ENCODE measurements around the gene SMIM21. TPM values are rescaled to one million over a fixed set of nuclear protein-coding genes. Genes with fewer than 3 reads are reported as not detected.

SMIM21 gene
- total and polyA plus RNA-seq, 7 experiments from 2014 or later = not detected

- no peak for ATAC-seq
- POLR2A ChIA-PET = no interaction called here
Measured at GRCh38 chr18:75408554-75409506, 18.7 kb downstream of the SMIM21 start.

GRCh38 chr18:75407468-75408437 is 19.8 kb downstream of the SMIM21 start:
- ATAC-seq (no peak), DNase-seq (no peak)
- intact Hi-C loops (cut with micrococcal nuclease) = no loop called here
- Mint-ChIP-seq H3K36me3 (no peaks in the 10 kb centered on the region), H3K4me3 (no peak overlapping the region), H3K27me3 (peaks cover 0 to 10% (median 8%) of the 10 kb centered on the region in 5 donors), H3K9me3 (no peaks in the 10 kb centered on the region), H3K4me1 (peaks cover 0 to 20% (median 10%) of the 10 kb centered on the region in 7 donors), H3K27ac (no peak overlapping the region)
- ChIA-PET CTCF (no interaction called here), POLR2A (no interaction called here)
- Histone ChIP-seq H3K4me3 (ENCODE audit: low read length) (no peak overlapping the region), H3K36me3 (ENCODE audit: control insufficient read depth in 2 of 3, insufficient read depth in 3 of 3, low read length in 3 of 3) (no peaks in the 10 kb centered on the region), H3K27me3 (ENCODE audit: control insufficient read depth in 2 of 2, insufficient read depth in 2 of 2, low read length in 2 of 2) (no peaks in the 10 kb centered on the region), H3K9me3 (ENCODE audit: control insufficient read depth in 2 of 3, low read length in 3 of 3) (no peaks in the 10 kb centered on the region), H3K27ac (ENCODE audit: low read depth, low read length) (no peak overlapping the region), H3K4me1 (ENCODE audit: control insufficient read depth in 2 of 2, insufficient read depth in 2 of 2, low read length in 2 of 2) (peaks cover 0 to 3% of the 10 kb centered on the region in 2 donors)

More at GRCh38 chr18:75408554-75409506, 18.7 kb downstream of the SMIM21 start:
- DNase-seq = peak in 1 of 9 donors; percentile 27
- H3K9me3 Mint-ChIP-seq = no peaks in the 10 kb centered on the region
- H3K9me3 ChIP-seq (ENCODE audit: control insufficient read depth in 2 of 3, low read length in 3 of 3) = no peaks in the 10 kb centered on the region
- H3K36me3 ChIP-seq (ENCODE audit: control insufficient read depth in 2 of 3, insufficient read depth in 3 of 3, low read length in 3 of 3) = no peaks in the 10 kb centered on the region
- no peak overlapping the region for H3K4me3 ChIP-seq (ENCODE audit: low read length)
- H3K27me3 ChIP-seq (ENCODE audit: control insufficient read depth in 2 of 2, insufficient read depth in 2 of 2, low read length in 2 of 2) = no peaks in the 10 kb centered on the region
- peaks cover 0 to 3% of the 10 kb centered on the region in 2 donors for H3K4me1 ChIP-seq (ENCODE audit: control insufficient read depth in 2 of 2, insufficient read depth in 2 of 2, low read length in 2 of 2)
- no peak overlapping the region for H3K27ac ChIP-seq (ENCODE audit: low read depth, low read length)
- peaks cover 0 to 8% (median 4%) of the 10 kb centered on the region in 5 donors for H3K27me3 Mint-ChIP-seq
- H3K36me3 Mint-ChIP-seq = no peaks in the 10 kb centered on the region
- intact Hi-C loops (cut with micrococcal nuclease) = no loop called here
- H3K4me3 Mint-ChIP-seq = no peak overlapping the region
- H3K27ac Mint-ChIP-seq = no peak overlapping the region
- CTCF ChIA-PET = no interaction called here
- peaks cover 0 to 20% (median 10%) of the 10 kb centered on the region in 7 donors for H3K4me1 Mint-ChIP-seq

- peaks cover 7 to 16% (median 13%) of the 10 kb centered on the region in 5 donors for H3K27me3 Mint-ChIP-seq
- H3K36me3 ChIP-seq (ENCODE audit: control insufficient read depth in 2 of 3, insufficient read depth in 3 of 3, low read length in 3 of 3) = no peaks in the 10 kb centered on the region
- POLR2A ChIA-PET = interaction anchor here (0.6 kb wide), 1 partner anchor 177 kb away, joined by 3 read pairs; no protein-coding TSS in a partner anchor
- CTCF ChIA-PET = no interaction called here
- H3K4me3 Mint-ChIP-seq = no peak overlapping the region
- H3K9me3 Mint-ChIP-seq = no peaks in the 10 kb centered on the region
- no peaks in the 10 kb centered on the region for H3K27me3 ChIP-seq (ENCODE audit: control insufficient read depth in 2 of 2, insufficient read depth in 2 of 2, low read length in 2 of 2)
- no peak overlapping the region for H3K27ac Mint-ChIP-seq
- DNase-seq = no peak
- H3K36me3 Mint-ChIP-seq = no peaks in the 10 kb centered on the region
- ATAC-seq = no peak
- peaks cover 0 to 20% (median 10%) of the 10 kb centered on the region in 7 donors for H3K4me1 Mint-ChIP-seq
- no peak overlapping the region for H3K4me3 ChIP-seq (ENCODE audit: low read length)
- H3K9me3 ChIP-seq (ENCODE audit: control insufficient read depth in 2 of 3, low read length in 3 of 3) = no peaks in the 10 kb centered on the region
- H3K27ac ChIP-seq (ENCODE audit: low read depth, low read length) = no peak overlapping the region
- intact Hi-C loops (cut with micrococcal nuclease) = no loop called here
- peaks cover 0 to 3% of the 10 kb centered on the region in 2 donors for H3K4me1 ChIP-seq (ENCODE audit: control insufficient read depth in 2 of 2, insufficient read depth in 2 of 2, low read length in 2 of 2)
Measured at GRCh38 chr18:75406491-75407445, 20.7 kb downstream of the SMIM21 start.

GRCh38 chr18:75405351-75405750 is 22.2 kb downstream of the SMIM21 start:
- peaks cover 0 to 2% of the 10 kb centered on the region in 2 donors for H3K4me1 ChIP-seq (ENCODE audit: control insufficient read depth in 2 of 2, insufficient read depth in 2 of 2, low read length in 2 of 2)
- H3K9me3 Mint-ChIP-seq = no peaks in the 10 kb centered on the region
- no peaks in the 10 kb centered on the region for H3K9me3 ChIP-seq (ENCODE audit: control insufficient read depth in 2 of 3, low read length in 3 of 3)
- H3K4me1 Mint-ChIP-seq = peaks cover 0 to 12% (median 4%) of the 10 kb centered on the region in 7 donors
- no peak overlapping the region for H3K27ac Mint-ChIP-seq
- DNase-seq (no peak), ATAC-seq (no peak)
- peaks cover 7 to 19% (median 13%) of the 10 kb centered on the region in 5 donors for H3K27me3 Mint-ChIP-seq
- H3K4me3 ChIP-seq (ENCODE audit: low read length) = no peak overlapping the region
- H3K4me3 Mint-ChIP-seq = no peak overlapping the region
- H3K36me3 ChIP-seq (ENCODE audit: control insufficient read depth in 2 of 3, insufficient read depth in 3 of 3, low read length in 3 of 3) = no peaks in the 10 kb centered on the region
- ChIA-PET POLR2A (no interaction called here), CTCF (interaction anchor here (0.7 kb wide), 1 partner anchor 26 kb away, joined by 3 read pairs; no protein-coding TSS in a partner anchor)
- no peak overlapping the region for H3K27ac ChIP-seq (ENCODE audit: low read depth, low read length)
- intact Hi-C loops (cut with micrococcal nuclease) = no loop called here
- no peaks in the 10 kb centered on the region for H3K36me3 Mint-ChIP-seq
- H3K27me3 ChIP-seq (ENCODE audit: control insufficient read depth in 2 of 2, insufficient read depth in 2 of 2, low read length in 2 of 2) = no peaks in the 10 kb centered on the region

GRCh38 chr18:75400366-75400765 is 27.1 kb downstream of the SMIM21 start:
- Histone ChIP-seq H3K27me3 (ENCODE audit: control insufficient read depth in 2 of 2, insufficient read depth in 2 of 2, low read length in 2 of 2) (no peaks in the 10 kb centered on the region), H3K4me1 (ENCODE audit: control insufficient read depth in 2 of 2, insufficient read depth in 2 of 2, low read length in 2 of 2) (no peaks in the 10 kb centered on the region), H3K36me3 (ENCODE audit: control insufficient read depth in 2 of 3, insufficient read depth in 3 of 3, low read length in 3 of 3) (no peaks in the 10 kb centered on the region), H3K27ac (ENCODE audit: low read depth, low read length) (no peak overlapping the region), H3K4me3 (ENCODE audit: low read length) (no peak overlapping the region), H3K9me3 (ENCODE audit: control insufficient read depth in 2 of 3, low read length in 3 of 3) (no peaks in the 10 kb centered on the region)
- POLR2A ChIA-PET = no interaction called here
- DNase-seq (no peak), ATAC-seq (no peak)
- Mint-ChIP-seq H3K4me3 (no peak overlapping the region), H3K9me3 (no peaks in the 10 kb centered on the region), H3K27ac (no peak overlapping the region), H3K36me3 (no peaks in the 10 kb centered on the region), H3K27me3 (peaks cover 11 to 26% (median 20%) of the 10 kb centered on the region in 5 donors), H3K4me1 (no peaks in the 10 kb centered on the region)
- intact Hi-C loops (cut with micrococcal nuclease) = no loop called here
- CTCF ChIA-PET = interaction anchor here (0.5 kb wide), 1 partner anchor 26 kb away, joined by 4 read pairs; no protein-coding TSS in a partner anchor

DNA sequence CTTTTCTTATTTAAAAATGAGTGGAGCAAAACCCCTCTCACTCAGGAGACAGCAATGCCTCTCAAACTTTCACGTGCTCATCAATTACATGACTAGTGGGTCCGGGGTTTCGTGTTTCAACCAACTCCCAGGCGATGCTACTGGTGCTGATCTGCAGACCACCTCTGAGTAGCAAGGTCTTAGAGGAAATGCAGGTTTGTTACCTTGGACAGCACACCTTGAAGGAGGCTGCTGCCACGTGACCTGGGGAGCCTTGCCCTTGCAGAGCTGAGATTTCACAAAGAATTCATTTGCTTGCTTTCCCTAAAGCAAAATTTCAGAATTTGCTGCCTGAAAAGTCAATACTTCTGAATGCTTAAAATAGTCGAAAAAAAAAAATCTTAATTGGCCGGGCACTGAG is 32.4 kb downstream of the SMIM21 start:
- no peaks in the 10 kb centered on the region for H3K9me3 ChIP-seq (ENCODE audit: control insufficient read depth in 2 of 3, low read length in 3 of 3)
- DNase-seq (no peak), ATAC-seq (no peak)
- H3K9me3 Mint-ChIP-seq = no peaks in the 10 kb centered on the region
- no peaks in the 10 kb centered on the region for H3K27me3 ChIP-seq (ENCODE audit: control insufficient read depth in 2 of 2, insufficient read depth in 2 of 2, low read length in 2 of 2)
- POLR2A ChIA-PET = no interaction called here
- peaks cover 17 to 38% (median 25%) of the 10 kb centered on the region in 5 donors for H3K27me3 Mint-ChIP-seq
- H3K4me3 ChIP-seq (ENCODE audit: low read length) = no peak overlapping the region
- CTCF ChIA-PET = no interaction called here
- intact Hi-C loops (cut with micrococcal nuclease) = no loop called here
- no peaks in the 10 kb centered on the region for H3K4me1 Mint-ChIP-seq
- H3K4me1 ChIP-seq (ENCODE audit: control insufficient read depth in 2 of 2, insufficient read depth in 2 of 2, low read length in 2 of 2) = no peaks in the 10 kb centered on the region
- H3K36me3 ChIP-seq (ENCODE audit: control insufficient read depth in 2 of 3, insufficient read depth in 3 of 3, low read length in 3 of 3) = no peaks in the 10 kb centered on the region
- no peak overlapping the region for H3K4me3 Mint-ChIP-seq
- H3K27ac ChIP-seq (ENCODE audit: low read depth, low read length) = no peak overlapping the region
- H3K36me3 Mint-ChIP-seq = no peaks in the 10 kb centered on the region
- no peak overlapping the region for H3K27ac Mint-ChIP-seq

Data from naive thymus-derived CD4-positive, alpha-beta T cell (primary cell).